ENCODE results near the gene RPL21. TPM values are rescaled to one million over a fixed set of nuclear protein-coding genes. Genes with fewer than 3 reads are reported as not detected.

RPL21 gene
- total and polyA plus RNA-seq, 8 donors, result 737 to 1,259 (median 947) TPM

DNA sequence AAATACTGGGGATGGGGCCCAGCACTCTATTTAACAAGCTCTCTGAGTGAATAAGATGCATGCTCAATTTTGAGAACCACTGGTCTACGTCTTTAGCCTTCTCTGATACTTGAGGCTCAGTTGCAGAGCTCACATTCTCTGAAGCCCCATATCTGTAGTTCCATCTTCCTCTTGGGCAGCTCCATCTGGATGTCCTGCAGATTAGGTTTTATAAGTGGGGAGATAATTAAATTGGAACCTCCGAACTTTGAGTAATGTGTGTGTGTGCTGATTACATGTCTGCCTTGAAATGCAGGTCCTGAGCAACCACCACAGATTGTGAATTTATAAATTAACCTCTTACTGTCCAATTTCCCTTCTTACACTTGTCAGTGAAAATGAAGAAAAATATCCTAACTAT lies 12.1 kb downstream of the RPL21 start:
- Histone ChIP-seq H3K4me3 (no peak overlapping the region), H3K4me1 (peaks cover 7 to 50% of the 10 kb centered on the region in 2 donors), H3K27me3 (no peaks in the 10 kb centered on the region), H3K36me3 (peaks cover 0 to 12% of the 10 kb centered on the region in 2 donors), H3K9me3 (no peaks in the 10 kb centered on the region), H3K27ac (peak overlapping the region in 1 of 2 donors; percentile 9)
- no peak for TF ChIP-seq CTCF (IDR thresholded peaks at IDR 0.05)
- intact Hi-C loops (cut with DNase I), result no loop called here
- no peak for DNase-seq
- no peak for ATAC-seq

DNA sequence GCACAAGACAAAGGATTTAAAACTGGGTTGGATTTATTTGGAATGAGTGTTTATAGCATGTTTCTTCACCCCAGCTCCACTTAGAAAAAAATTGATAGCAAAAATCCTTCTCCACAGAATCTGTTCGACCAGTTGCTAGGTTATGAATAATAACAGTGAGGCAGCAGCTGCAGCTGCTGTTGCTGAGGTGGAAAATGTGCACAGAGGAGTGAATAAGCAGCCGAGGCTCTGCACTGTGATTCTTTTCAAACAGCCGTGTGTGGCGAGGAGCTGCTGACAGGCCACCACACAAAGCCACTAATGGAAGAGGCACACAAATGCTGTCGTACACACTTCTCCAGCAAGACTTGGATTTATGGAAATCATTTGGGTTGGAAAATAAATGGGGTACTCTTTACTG lies 12.8 kb downstream of the RPL21 start:
- Histone ChIP-seq H3K9me3 (no peaks in the 10 kb centered on the region), H3K4me1 (peaks cover 7 to 49% of the 10 kb centered on the region in 2 donors), H3K36me3 (peaks cover 0 to 4% of the 10 kb centered on the region in 2 donors), H3K4me3 (no peak overlapping the region), H3K27ac (peak overlapping the region in 1 of 2 donors; percentile 9), H3K27me3 (no peaks in the 10 kb centered on the region)
- intact Hi-C loops (cut with DNase I), result no loop called here
- no peak for TF ChIP-seq CTCF (IDR thresholded peaks at IDR 0.05)
- peak; percentile 31 for ATAC-seq
- DNase-seq, result peak in 1 of 4 donors; percentile 55

DNA sequence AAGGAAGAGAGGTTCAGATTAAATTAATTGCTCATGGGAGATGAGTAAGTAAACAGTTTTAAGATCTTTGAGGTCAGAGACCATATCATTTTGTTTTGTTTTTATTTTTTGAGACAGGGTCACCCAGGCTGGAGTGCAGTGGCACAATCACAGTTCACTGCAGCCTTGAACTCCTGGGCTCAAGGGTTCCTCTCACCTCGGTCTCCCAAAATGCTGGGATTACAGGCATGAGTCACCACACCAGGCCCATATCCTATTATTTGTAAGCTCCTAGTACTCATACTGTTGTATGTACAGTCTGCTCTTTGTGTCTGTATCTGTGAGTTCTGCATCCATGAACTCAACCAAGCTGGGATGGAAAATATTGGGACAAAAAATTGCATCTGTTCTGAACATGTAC lies 13.3 kb downstream of the RPL21 start:
- DNase-seq, result no peak
- no peaks in the 10 kb centered on the region for H3K9me3 ChIP-seq
- H3K27ac ChIP-seq, result no peak overlapping the region
- no peak overlapping the region for H3K4me3 ChIP-seq
- no peak for ATAC-seq
- H3K36me3 ChIP-seq, result no peaks in the 10 kb centered on the region
- no peak for TF ChIP-seq CTCF (IDR thresholded peaks at IDR 0.05)
- intact Hi-C loops (cut with DNase I), result no loop called here
- H3K27me3 ChIP-seq, result no peaks in the 10 kb centered on the region
- H3K4me1 ChIP-seq, result peaks cover 7 to 44% of the 10 kb centered on the region in 2 donors

DNA sequence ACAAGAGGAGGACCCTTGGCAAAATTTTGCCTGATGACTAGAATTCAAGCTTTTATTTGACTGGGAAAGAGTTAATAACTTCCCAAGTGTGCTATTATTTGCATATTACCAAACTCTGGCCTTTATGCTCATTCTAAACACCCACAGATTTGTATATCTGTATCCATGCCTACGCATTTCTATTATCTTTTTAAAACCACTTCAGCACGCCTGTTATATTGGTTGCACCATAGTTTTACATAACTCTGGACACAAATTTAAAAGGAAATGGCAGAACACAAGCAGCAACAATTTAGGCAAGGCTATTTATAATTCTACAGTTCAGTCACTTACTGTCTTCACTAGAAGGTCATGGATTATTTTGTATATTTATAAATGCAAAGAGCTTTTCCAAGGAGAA lies 15.6 kb downstream of the RPL21 start:
- H3K4me3 ChIP-seq, result no peak overlapping the region
- no peaks in the 10 kb centered on the region for H3K9me3 ChIP-seq
- H3K27ac ChIP-seq, result peak overlapping the region in 1 of 2 donors; percentile 73
- intact Hi-C loops (cut with DNase I), result no loop called here
- peak; percentile 3 for ATAC-seq
- peaks cover 13 to 47% of the 10 kb centered on the region in 2 donors for H3K4me1 ChIP-seq
- H3K27me3 ChIP-seq, result no peaks in the 10 kb centered on the region
- no peak for DNase-seq
- no peaks in the 10 kb centered on the region for H3K36me3 ChIP-seq
- TF ChIP-seq CTCF (IDR thresholded peaks at IDR 0.05), result no peak

DNA sequence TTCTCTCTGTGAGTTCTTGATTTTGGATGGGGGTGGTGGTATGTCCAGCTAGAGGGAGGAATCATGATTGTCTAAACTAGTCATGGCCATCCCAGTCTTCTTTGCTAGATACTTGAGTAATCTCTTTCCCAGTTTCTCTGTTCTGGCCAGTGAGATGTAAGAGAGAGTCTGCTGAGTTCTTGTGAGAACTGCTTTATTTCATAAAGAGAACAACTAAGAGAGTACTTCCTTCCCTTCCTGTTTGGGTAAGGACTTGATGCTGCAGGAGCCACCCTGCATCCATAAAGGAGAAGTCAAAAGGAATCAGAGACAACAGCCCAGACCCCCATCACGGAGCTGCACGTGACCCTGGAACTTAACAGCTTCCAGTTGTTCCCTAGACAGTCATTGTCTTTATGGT lies 16.2 kb downstream of the RPL21 start:
- H3K36me3 ChIP-seq, result no peaks in the 10 kb centered on the region
- H3K4me3 ChIP-seq, result no peak overlapping the region
- TF ChIP-seq CTCF (IDR thresholded peaks at IDR 0.05), result no peak
- ATAC-seq (no peak), DNase-seq (no peak)
- H3K27me3 ChIP-seq, result no peaks in the 10 kb centered on the region
- H3K9me3 ChIP-seq, result no peaks in the 10 kb centered on the region
- intact Hi-C loops (cut with DNase I), result no loop called here
- peak overlapping the region in 1 of 2 donors; percentile 73 for H3K27ac ChIP-seq
- H3K4me1 ChIP-seq, result peaks cover 13 to 45% of the 10 kb centered on the region in 2 donors
